ACC112 (cell line): Measurements from ENCODE around the gene CLEC20A.

Experiments
- H2AFZ ChIP-seq: fragments of 200-600 bp; sonication (generic); one replicate; pipeline ENCODE4 v1.6.0; 2017; ENCODE audit warnings: antibody characterized with exemption, low read length; ENCODE audit not compliant: unreplicated experiment
- H3K27ac ChIP-seq: fragments of 200-600 bp; sonication (generic); 2 replicates; pipeline ENCODE4 v1.5.1; 2014; ENCODE audit warnings: low read depth, mild to moderate bottlenecking, antibody characterized with exemption, low read length, moderate library complexity
- H3K27me3 ChIP-seq: fragments of 200-600 bp; sonication (generic); 2 replicates; pipeline ENCODE4 v1.6.1; 2014; ENCODE audit warnings: mild to moderate bottlenecking, antibody characterized with exemption, low read length, moderate library complexity, mixed read lengths; ENCODE audit not compliant: insufficient read depth
- H3K36me3 ChIP-seq: fragments of 200-600 bp; sonication (generic); 2 replicates; pipeline ENCODE4 v1.6.1; 2016; ENCODE audit warnings: mild to moderate bottlenecking, antibody characterized with exemption, low read length, moderate library complexity, mixed read lengths; ENCODE audit not compliant: insufficient read depth
- H3K4me1 ChIP-seq: fragments of 200-600 bp; sonication (generic); one replicate; pipeline ENCODE4 v1.6.1; 2016; ENCODE audit warnings: low read length, mixed read lengths; ENCODE audit not compliant: insufficient read depth, unreplicated experiment, control insufficient read depth
- H3K4me3 ChIP-seq: fragments of 200-600 bp; sonication (generic); 2 replicates; pipeline ENCODE4 v1.5.1; 2014; ENCODE audit warnings: mild to moderate bottlenecking, low read depth, low read length
- H3K79me2 ChIP-seq: fragments of 200-600 bp; sonication (generic); one replicate; pipeline ENCODE4 v1.6.0; 2016; ENCODE audit warnings: low read length; ENCODE audit not compliant: control insufficient read depth, unreplicated experiment, insufficient read depth

CLEC20A gene

GRCh38 chr1:178500091-178500770 lies 3.5 kb upstream of the CLEC20A start:
- Histone ChIP-seq H2AFZ (no peak overlapping the region), H3K79me2 (no peaks in the 10 kb centered on the region), H3K4me3 (no peak overlapping the region), H3K27ac (no peak overlapping the region), H3K36me3 (no peaks in the 10 kb centered on the region), H3K27me3 (0 out of 2 replicates have a peak, but pooled peaks cover 3% of the 10 kb centered on the region), H3K4me1 (no peaks in the 10 kb centered on the region)

GRCh38 chr1:178498896-178499675 lies 2.3 kb upstream of the CLEC20A start:
- H3K4me3 ChIP-seq, result no peak overlapping the region
- no peaks in the 10 kb centered on the region for H3K27me3 ChIP-seq
- H2AFZ ChIP-seq, result no peak overlapping the region

GRCh38 chr1:178497903-178498478 lies 1.2 kb upstream of the CLEC20A start:
- H3K27ac ChIP-seq, result no peak overlapping the region
- no peaks in the 10 kb centered on the region for H3K36me3 ChIP-seq
- no peak overlapping the region for H3K4me3 ChIP-seq
- no peaks in the 10 kb centered on the region for H3K4me1 ChIP-seq
- no peak overlapping the region for H2AFZ ChIP-seq
- H3K27me3 ChIP-seq, result no peaks in the 10 kb centered on the region
- H3K79me2 ChIP-seq, result no peaks in the 10 kb centered on the region

More at GRCh38 chr1:178498896-178499675, 2.3 kb upstream of the CLEC20A start:
- H3K27ac ChIP-seq, result no peak overlapping the region
- H3K4me1 ChIP-seq, result no peaks in the 10 kb centered on the region
- no peaks in the 10 kb centered on the region for H3K36me3 ChIP-seq
- no peaks in the 10 kb centered on the region for H3K79me2 ChIP-seq

DNA sequence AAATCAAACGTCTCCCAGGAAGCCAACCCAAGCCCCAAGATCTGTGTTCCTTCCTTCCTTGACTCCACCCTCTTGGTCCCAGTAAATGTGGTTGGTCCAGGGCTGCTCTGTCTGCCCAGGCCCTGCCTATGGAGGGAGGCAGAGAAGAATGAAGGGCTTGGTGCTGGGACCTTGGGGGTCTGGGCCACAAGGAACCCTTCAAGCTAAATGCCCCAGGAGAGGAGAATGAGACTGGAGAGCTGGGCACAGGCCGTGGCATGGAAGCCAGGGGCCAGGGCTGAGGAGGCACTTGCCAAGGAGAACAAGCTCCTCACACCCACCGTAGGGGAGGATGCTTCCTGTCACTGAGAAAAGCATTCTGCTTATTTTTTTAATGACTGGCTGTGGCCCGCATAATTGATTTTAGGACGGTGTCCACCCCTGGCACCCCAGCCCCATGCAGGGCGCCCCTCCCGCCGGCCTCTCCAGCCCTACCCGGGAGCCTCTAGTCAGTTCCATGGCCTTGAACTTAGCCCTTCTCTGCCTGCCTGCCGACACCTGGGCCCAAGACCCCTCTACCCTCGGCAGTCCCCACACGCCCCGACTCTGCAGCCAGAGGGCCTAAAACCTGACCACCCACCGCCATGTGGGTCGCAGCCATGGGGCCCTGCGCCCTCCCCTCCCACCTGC lies 889 bp downstream of the CLEC20A start:
- Histone ChIP-seq H2AFZ (no peak overlapping the region), H3K4me3 (no peak overlapping the region), H3K79me2 (no peaks in the 10 kb centered on the region), H3K27ac (no peak overlapping the region), H3K27me3 (no peaks in the 10 kb centered on the region), H3K4me1 (no peaks in the 10 kb centered on the region), H3K36me3 (no peaks in the 10 kb centered on the region)

GRCh38 chr1:178495158-178495557 lies 1.6 kb downstream of the CLEC20A start:
- no peak overlapping the region for H3K4me3 ChIP-seq
- no peak overlapping the region for H3K27ac ChIP-seq
- H3K36me3 ChIP-seq, result no peaks in the 10 kb centered on the region
- no peaks in the 10 kb centered on the region for H3K79me2 ChIP-seq
- no peaks in the 10 kb centered on the region for H3K4me1 ChIP-seq
- H3K27me3 ChIP-seq, result no peaks in the 10 kb centered on the region
- no peak overlapping the region for H2AFZ ChIP-seq

- no peaks in the 10 kb centered on the region for H3K79me2 ChIP-seq
- H3K27ac ChIP-seq, result no peak overlapping the region
- H3K4me1 ChIP-seq, result no peaks in the 10 kb centered on the region
- no peak overlapping the region for H2AFZ ChIP-seq
- no peak overlapping the region for H3K4me3 ChIP-seq
- H3K36me3 ChIP-seq, result no peaks in the 10 kb centered on the region
- no peaks in the 10 kb centered on the region for H3K27me3 ChIP-seq
Measured at GRCh38 chr1:178494569-178494971, 2.2 kb downstream of the CLEC20A start.

DNA sequence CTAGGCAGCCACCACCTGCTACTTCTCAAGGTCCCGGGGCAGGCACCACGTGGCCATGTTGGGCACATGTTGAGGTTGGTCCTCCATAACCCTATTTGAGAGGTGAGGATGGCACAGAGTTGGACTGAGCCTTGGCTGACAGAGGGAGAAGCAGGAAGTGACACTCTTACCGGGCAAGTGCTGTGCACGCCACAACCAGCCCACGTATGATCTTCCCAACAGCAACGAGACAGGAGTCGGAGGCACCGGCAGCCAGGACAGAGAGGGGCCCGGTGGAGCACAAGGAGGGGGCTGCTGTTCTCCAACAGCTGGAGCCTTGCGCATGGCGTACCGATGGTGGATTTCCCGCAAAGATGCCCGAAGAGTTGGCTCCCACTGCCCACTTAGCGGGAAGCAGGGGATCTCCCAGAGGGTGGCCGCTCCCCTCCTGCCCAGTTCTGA lies 3.4 kb downstream of the CLEC20A start:
- no peak overlapping the region for H3K27ac ChIP-seq
- no peaks in the 10 kb centered on the region for H3K79me2 ChIP-seq
- no peak overlapping the region for H2AFZ ChIP-seq
- no peaks in the 10 kb centered on the region for H3K36me3 ChIP-seq
- no peaks in the 10 kb centered on the region for H3K4me1 ChIP-seq
- no peak overlapping the region for H3K4me3 ChIP-seq
- H3K27me3 ChIP-seq, result no peaks in the 10 kb centered on the region

- Histone ChIP-seq H3K79me2 (no peaks in the 10 kb centered on the region), H2AFZ (no peak overlapping the region), H3K27ac (no peak overlapping the region), H3K27me3 (no peaks in the 10 kb centered on the region), H3K4me1 (no peaks in the 10 kb centered on the region), H3K4me3 (no peak overlapping the region), H3K36me3 (no peaks in the 10 kb centered on the region)
Measured at GRCh38 chr1:178492341-178492740, 4.4 kb downstream of the CLEC20A start.

DNA sequence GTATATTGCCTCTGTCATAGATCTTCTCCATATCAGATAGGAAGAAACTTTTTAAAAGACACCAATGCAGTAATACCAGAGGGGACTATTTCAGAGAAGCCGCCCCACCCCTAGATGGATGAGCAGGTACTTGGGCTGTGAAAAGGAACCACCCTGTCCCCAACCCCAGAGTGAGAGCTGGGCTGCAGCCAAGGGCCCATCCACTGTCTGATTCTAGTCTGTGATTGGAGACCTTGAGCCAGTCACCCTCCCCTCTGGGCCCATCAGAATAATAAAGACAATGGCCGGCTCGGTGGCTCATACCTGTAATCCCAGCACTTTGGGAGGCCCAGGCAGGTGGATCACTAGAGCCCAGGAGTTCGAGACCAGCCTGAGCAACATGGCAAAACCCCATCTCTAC lies 5.0 kb downstream of the CLEC20A start:
- no peak overlapping the region for H3K4me3 ChIP-seq
- H3K4me1 ChIP-seq, result no peaks in the 10 kb centered on the region
- no peaks in the 10 kb centered on the region for H3K79me2 ChIP-seq
- H3K27me3 ChIP-seq, result no peaks in the 10 kb centered on the region
- H2AFZ ChIP-seq, result no peak overlapping the region
- no peaks in the 10 kb centered on the region for H3K36me3 ChIP-seq
- no peak overlapping the region for H3K27ac ChIP-seq

GRCh38 chr1:178490967-178491366 lies 5.8 kb downstream of the CLEC20A start:
- no peaks in the 10 kb centered on the region for H3K27me3 ChIP-seq
- no peaks in the 10 kb centered on the region for H3K79me2 ChIP-seq
- H3K36me3 ChIP-seq, result no peaks in the 10 kb centered on the region
- H3K4me3 ChIP-seq, result no peak overlapping the region
- H3K4me1 ChIP-seq, result peaks cover 3% of the 10 kb centered on the region
- H2AFZ ChIP-seq, result no peak overlapping the region
- no peak overlapping the region for H3K27ac ChIP-seq
